HG02763 (cell line): ENCODE results near the gene ARHGAP15.

Source experiments
- ATAC-seq: cut with Tn5 transposase; IDR thresholded peaks from one replicate; pipeline ENCODE4 v1.9.1; 2021; ENCODE audit warnings: mild to moderate bottlenecking, moderate library complexity; ENCODE audit not compliant: unreplicated experiment

Gene ARHGAP15

DNA sequence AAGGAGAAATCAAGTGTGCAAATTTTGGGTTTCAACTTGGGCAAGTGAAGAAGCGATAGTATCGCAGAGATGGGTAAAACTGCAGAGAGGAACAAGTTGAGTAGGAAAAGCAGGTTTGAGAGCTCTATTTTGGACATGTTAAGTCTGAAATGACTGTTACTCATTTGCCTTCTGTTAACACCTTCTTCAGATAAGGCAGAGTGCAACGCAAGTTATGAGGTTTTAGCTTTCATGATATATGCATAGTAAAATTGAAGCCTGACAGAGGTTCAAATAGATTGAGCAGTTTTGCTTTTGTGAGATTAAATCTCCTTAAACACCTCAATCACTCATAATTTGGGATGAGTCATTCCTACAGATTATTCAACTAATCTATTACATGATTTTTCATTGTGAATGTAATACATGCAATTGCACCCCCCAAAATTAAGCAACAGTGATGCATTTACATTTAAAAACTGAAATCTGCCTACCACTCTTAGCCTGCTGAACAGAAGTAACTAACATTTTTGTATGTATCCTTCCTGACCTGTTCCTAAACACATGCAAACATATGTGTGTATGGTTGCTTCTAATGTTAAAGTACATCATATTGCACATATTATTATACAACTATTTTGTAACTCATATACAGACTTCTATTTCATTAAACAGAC is 575.4 kb downstream of the ARHGAP15 start:
- ATAC-seq: peak; percentile 71

DNA sequence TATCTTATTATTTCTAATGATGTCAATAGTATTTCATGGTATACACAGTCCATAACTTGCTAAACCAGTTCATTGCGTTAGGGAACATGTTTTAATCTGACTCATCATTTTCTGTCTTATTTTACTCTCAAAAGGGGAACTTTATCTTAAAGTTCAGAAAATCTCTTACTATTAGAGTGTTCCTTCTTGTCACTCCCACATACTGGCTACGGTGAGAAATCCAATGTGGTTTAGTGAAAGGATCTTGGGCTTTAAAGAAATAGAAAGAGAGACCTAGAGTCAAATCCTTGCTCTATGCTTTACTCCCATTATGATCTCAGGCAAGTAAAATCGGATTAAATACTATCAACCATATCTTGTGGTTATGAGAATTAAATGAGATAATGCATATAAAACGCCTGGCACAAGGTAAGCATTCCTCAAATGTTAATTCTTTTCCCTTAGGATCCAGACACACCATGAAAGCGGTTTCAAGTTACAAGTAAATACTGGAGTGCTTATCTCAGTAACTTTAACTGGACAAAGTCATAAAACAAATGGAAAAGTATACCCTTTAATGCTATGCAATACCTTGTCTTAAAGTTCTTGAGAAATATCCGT is 576.0 kb downstream of the ARHGAP15 start:
- ATAC-seq: no peak

DNA sequence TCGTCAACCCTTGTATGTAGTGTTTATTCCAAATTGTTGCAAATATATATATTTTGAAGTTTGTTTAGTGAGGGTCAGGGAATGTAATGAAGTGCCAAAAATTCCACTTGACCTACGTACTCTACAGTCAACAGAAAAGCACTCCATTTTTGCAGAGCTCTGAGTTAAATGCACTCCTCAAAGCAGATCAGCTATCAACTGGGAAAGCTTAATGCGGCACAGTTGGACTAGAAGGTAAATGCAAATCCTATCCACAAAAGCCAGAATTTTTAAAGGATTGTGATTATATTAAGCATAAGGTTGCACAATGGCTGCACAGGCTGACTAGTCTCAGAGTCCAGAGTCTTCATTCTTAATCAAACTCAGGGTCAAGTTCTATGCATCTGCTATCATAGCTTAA is 577.1 kb downstream of the ARHGAP15 start:
- ATAC-seq: no peak

DNA sequence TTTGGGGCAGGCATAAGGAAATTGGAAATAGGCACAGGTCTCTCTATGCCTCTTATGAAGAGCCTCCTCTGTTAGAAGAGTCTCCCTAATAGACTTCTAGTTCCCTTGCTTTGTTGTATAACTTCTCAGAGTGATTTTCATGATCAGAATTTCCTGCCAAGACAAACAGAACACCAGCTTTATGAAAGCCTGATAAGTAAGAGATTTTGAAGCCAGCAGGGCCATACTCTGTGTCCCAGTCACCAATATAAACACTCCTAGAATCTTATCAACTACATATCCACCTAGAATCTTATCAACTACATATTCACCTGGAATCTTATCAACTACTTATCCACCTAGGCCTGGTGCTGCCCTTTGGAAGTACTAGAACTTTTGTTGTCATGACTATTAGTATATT is 579.5 kb downstream of the ARHGAP15 start:
- no peak for ATAC-seq

DNA sequence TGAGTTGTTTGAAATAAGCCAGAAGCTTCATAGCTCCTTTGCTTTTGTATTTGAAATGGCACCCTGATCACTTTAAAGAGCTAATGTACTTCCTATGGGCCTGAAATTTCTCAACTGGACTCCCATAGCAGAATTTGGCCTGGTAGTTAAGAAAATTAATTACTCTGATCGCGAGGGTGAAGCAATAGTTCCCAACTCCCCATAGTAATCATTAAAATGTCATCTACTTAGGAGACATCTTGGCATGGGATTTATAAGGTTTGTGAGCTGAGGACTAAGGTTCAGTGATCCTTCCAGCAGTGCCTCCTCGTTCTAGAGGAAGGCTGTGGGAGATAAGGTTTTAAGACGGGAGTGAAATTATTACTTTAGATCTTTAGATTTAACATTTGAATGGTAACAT is 581.0 kb downstream of the ARHGAP15 start:
- ATAC-seq: no peak

DNA sequence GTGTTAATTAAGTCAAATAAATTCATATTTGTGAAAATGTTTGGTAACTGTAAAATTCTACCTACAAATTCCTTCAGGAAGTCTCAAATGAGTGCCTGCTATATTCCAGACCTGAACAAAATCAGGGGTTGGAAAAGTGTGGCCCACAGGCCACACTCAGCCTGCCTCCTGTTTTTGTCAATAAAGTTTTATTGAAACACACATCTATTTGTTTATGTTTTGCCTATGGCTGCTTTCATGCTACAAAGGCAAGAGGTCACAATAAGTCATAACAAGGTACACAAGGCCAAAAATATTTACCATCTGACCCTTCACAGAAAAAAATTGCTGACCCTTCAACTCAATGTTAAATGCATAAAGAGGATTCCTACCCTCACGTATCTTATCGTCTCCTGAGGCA is 581.7 kb downstream of the ARHGAP15 start:
- no peak for ATAC-seq

DNA sequence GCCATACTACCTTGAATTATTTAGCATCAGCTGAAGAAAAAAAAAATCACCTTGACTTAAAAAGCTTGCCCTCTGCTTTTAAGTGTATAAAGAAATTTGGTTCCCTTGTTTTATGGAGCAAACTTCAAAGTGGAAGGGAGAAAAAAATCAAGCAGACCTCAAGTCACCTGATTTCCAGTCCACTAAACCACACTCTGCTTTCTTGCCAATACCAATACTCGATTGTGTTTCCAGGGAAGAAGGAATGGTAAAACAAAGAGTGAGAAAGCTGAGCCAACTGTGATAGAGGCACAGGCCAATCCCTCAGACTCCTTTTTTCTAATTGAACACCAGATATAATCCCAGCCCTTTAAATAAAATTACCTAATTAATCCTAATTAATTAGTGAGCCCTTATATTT is 587.3 kb downstream of the ARHGAP15 start:
- ATAC-seq: no peak

DNA sequence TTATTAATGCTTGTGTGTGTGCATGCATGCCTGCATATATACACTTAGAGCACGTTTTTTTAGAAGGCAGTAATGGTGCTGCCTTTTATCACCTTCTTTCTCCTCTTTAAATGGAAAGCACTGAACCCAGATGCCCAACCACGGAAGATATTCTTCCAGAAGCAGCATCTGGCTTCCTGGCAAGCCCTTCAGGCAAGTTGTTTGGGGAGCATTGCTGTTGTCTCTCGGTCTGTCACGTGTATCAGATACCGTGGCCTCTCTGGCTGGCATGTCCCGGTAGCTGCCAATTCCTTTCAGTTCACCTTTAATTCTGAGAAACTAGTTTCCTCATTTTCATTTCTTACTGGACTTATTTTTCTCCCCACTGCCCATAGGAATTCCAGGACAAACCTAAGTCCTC is 587.8 kb downstream of the ARHGAP15 start:
- no peak for ATAC-seq

DNA sequence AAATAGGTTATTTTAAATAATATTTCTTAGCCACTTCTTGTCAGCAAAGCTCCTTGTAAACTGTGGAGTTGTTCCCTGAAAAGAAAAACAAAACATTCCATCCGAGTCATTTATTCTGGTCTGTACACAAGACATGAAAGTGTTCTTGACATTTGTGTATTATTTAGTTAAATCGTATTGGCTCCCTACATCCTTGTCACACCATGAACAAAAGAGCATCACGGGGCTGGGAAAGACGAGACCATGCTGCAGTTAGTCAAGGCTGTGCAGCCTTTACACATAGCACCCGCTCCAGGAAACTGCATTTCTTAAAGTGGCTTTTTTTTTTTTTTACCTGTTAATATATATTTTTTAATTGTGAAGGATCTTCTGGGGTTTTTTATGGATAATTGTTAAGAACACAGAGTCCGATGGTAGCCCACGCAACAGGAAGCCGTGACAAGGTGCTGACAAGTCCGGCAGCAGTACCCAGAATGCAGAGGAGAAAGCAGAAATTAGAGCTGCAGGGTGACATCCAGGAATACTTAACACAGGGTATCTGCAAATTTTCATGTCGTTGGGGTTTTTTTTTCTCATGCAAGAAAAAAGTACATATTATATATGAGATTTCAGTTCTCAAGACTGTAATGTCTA is 588.4 kb downstream of the ARHGAP15 start:
- ATAC-seq: no peak

DNA sequence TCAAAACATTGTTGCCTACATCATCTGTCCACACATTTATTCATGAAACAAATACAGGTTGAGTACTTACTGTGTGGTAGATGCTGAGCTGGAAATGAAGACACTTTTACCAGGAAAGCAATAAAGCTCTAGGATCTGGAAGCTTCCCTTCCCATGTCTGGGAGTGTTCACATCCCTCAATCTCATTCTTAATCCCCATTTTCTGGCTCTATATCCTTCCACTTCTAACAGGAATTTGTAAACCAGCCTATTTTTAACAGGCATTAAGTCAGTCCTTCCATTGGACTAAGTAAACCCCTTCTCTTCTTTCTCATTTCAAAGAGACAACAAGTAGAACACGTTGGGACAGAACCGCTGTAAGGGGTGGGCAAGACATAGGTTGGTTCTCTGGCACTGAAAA is 589.5 kb downstream of the ARHGAP15 start:
- ATAC-seq: no peak

DNA sequence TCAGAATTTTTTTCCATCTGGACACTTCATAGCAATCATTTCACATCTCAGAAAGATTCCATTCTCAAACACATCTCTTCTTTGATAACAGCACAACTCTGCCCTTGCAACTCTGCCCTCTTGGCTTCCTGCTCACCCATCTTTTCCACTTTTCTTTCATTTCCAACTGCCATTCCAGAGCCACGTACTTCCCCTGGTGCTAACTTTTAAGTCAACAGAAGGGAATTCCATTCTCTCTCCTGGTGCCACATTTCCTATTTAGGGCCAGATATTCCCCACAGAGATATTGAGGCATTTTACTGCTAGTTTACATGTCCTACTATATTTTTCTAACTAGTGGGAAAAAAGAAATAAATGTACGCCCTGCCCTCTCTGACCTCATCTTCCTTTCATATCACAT is 590.2 kb downstream of the ARHGAP15 start:
- ATAC-seq: no peak

DNA sequence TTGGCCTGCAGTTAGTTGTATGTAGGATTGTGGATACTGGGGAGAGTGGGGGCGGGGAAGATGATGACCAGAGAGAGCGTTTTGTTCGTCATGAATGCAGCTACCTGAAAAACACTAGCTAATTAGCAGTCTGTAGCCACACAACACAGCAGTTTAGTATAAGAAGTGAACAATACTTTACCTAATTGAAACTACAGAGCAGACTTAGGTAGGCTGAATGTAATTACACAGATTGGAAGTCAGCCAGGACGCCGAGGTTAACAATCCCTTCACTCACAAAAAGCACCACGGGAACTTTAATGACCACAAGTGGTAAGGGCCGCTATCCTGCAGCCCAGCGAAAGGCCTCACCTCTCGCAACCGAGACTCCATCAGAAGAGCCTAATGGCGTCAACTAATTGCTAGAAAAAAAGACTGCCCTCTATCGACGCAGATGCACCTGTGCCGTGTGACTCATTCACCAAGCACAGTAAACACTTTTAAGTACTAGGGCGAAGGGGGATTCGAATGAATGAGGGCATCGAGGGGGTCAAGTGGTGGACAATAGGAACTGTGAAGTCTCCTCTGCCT is 591.0 kb downstream of the ARHGAP15 start:
- no peak for ATAC-seq

DNA sequence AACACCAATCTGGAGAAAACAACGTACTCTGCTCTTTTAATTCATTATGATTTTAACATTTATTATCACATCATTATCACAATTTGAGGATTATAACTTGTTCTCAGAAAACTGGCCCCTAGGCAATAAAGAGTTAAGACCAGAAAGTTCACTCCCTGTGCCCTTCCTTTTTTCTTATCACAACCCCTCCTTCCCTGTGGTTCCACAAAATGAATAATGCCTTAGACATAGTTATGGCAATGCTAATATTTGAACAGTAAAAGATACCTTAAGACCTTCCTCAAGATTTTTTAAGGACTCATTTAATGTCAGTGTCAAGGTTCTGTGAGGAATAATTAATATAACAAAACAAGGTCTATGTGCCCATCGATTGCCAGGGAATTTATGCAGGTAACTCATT is 596.2 kb downstream of the ARHGAP15 start:
- no peak for ATAC-seq

DNA sequence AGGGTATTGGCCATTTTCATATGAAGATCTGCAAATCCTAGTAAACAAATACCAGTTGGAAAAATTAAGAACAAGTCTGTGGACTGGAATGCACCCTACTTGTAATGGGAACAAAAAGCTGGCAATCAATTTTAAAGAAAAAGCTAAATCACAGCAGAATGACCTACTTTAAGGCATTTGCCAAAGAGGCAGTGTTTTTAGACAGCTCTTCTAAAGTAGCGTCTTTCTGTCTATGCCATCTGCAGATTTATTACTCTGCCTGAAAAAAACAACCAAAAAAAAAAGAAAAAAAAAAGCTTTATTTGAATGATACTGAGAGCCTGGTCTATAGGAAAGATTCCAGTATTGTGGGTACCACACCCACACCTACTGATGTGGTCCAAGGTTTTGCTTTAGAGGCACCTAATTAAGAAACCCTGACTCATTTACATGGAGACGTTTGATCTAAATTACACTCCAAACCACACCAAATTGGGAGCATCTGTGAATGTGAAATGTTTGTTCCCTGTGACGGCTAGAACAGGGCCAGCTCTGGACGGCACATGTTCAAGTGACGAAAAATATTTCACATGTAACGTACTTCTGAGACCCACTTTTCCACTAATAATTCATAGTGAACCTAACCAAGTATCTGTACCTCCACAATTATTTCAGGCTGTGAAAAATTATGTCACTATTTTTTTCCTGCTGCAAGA is 597.1 kb downstream of the ARHGAP15 start:
- no peak for ATAC-seq

DNA sequence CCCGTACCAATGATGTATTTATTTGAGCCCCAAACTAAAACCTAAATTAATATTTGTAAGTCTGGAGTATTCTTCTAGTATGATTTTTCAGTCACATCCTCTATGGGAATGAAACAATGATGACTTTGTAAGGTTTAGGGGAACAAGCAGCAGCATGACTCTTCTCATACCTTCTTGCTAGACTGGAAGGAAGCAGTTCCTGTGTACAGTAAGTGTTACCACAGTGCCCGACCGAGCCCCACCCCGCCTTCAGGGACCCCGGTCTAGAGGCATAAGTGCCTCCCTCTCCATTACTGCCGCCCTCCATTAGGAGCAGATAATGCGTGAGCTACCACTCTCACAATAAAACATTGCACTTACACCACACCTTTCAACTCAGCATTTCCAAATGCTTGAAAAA is 599.3 kb downstream of the ARHGAP15 start:
- no peak for ATAC-seq

DNA sequence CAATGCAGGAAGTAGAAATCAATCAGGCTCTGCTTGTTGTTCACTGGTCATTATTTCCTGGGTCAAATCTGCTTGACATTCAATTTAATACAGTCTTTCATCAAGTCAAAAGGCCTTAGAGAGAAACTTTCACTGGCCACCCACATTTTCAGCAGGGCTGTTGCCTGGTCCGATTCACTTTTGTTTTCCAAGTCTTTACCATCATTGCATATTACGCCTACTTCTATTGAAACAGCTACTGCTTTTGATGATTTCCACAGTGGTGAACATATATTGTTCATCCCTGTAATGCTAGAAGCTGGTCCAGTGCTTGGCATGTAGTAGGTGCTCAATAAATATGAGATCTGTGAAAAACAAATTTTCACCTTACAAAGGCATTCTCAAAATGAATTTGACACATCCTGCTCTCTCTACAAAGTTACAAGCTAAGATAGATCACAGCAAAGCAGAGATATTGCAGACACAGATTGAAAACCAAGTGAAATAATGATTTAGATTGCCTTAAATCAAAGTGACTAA is 600.1 kb downstream of the ARHGAP15 start:
- no peak for ATAC-seq

DNA sequence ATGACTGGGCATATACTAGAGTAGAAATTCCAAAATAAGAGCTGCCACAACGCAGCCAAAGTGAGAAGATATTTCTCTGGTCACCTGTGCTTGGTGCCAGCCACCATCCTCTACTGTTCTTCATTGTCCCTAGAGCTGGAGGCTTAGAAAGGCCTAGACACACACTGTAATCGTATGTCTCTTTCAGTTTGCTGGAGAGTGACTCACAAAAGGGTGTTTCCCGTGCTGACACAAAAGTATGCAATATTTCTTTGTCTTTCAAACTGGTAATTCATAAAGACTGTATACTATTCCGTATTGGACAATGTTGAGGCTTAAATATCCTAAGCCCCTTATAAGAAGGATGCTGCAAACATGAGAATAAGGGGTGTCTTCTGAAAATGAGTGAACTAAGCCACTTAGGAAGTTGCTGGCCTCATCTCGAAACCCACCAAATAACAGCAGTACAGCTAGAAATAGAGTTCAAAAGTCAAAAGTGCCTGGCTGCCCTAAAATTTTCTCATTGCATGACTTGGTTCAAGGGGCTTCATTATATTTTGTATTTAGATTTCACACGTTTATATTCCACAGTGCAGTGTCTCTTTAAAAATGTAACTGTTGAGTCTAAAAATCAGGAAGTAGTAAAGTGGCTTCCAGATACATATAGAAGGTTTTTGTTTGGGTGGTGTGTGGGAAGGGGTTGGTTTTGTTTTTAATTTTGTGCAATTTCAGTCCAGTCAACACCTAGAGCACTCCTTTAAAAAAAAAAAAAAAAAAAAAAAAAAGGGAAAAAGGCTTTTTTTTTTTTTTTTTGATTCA is 601.1 kb downstream of the ARHGAP15 start:
- ATAC-seq: peak; percentile 67

DNA sequence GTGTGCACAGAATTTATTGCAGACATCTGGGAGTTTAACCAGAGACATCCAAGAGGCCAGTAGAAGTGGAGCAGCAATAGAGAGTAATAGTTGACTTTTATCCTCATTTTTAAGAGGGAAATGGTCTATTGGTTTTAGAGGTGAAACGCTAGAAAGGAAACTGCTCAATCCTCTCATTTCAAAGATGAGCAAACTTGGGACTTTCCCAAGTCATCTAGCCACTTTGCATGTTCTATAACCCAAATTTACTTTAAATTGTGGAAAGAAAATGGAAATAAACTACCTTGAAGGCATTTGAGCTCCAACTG is 601.7 kb downstream of the ARHGAP15 start:
- peak; percentile 49 for ATAC-seq

DNA sequence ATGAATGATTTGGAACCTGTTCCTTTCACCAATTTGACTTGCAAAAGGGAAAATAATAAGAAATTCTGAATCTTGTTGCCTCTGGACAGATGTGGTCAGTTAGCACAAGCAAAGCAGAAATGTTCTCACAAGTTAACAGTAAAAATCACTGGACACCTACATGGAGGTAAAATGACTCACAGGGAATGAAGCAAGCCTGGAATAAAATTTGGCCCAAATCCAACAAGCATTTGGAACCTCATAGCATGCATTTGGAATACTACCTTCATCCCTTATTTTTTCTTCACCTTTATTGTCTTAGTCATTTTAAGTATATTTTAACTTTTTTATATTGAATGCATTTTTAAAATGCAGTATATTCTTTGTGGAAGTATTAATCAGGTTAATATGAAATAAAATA is 602.9 kb downstream of the ARHGAP15 start:
- no peak for ATAC-seq

DNA sequence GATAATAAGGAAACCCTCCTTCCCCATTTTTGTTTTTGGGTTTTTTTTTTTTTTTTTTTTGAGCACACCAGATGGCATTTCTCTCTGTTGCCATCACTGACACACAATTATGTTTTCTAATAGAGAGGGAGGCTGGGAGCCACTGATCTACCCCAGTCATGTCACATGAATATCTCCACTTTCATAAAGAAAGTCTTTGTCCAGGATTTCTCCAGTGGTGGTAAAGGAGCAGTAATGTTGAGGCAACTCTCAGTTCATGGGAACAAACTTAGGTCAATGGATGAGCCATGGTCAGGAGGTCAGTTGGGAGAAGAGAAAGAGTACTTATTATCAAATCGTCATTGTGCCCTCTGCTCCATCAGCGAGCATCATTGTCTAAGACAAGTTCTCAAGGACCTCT is 603.7 kb downstream of the ARHGAP15 start:
- no peak for ATAC-seq

DNA sequence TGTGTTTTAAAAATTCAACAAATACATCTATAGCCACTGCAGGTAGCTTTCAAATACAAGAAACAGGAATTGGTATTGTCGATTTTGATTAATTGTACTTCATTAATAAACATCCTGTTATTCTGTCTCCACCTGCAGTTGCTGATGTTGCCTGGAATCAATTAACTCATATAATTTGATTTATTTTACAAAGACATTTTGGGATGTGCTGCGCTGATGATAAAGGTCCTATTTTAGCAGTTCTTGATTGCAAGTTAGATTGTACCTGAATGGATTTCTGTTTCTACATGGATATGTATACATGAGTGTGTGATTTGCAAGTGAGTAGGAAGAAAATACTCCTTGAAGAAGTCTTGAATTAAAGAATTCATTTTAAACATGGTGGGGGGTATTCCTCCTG is 605.3 kb downstream of the ARHGAP15 start:
- no peak for ATAC-seq
